Neural progenitor cell (in vitro differentiated cells): ENCODE data around the gene CBR3. TPM values are rescaled to one million over a fixed set of nuclear protein-coding genes. Genes with fewer than 3 reads are reported as not detected.

ENCODE experiments used
- DNase-seq: peaks from one replicate; pipeline ENCODE4 v3.0.0-alpha.2; 2016; ENCODE audit warnings: low spot score
- H2AFZ ChIP-seq: fragments of 200-600 bp; sonication (generic); replicated peaks from 2 replicates; pipeline ENCODE4 v1.6.1; 2016; ENCODE audit warnings: antibody characterized with exemption
- H3F3A ChIP-seq: fragments of 200-600 bp; sonication (generic); 2 replicates; pipeline ENCODE4 v1.6.1; 2016; ENCODE audit warnings: antibody characterized with exemption, low read depth
- H3K27ac ChIP-seq: fragments of 200-600 bp; sonication (generic); 2 replicates; pipeline ENCODE4 v1.5.1; 2016; ENCODE audit warnings: mild to moderate bottlenecking
- H3K27me3 ChIP-seq: fragments of 200-600 bp; sonication (generic); 2 replicates; pipeline ENCODE4 v1.6.1; 2016; ENCODE audit warnings: mild to moderate bottlenecking, moderate library complexity
- H3K36me3 ChIP-seq: fragments of 200-600 bp; sonication (generic); 2 replicates; pipeline ENCODE4 v1.5.1; 2016
- H3K4me1 ChIP-seq: fragments of 200-600 bp; sonication (generic); 2 replicates; pipeline ENCODE4 v1.6.1; 2016; ENCODE audit warnings: mixed run types
- H3K4me2 ChIP-seq: fragments of 200-600 bp; sonication (generic); 2 replicates; pipeline ENCODE4 v1.6.1; 2016
- H3K4me3 ChIP-seq: fragments of 200-600 bp; sonication (generic); 2 replicates; pipeline ENCODE4 v1.5.1; 2016
- H3K79me2 ChIP-seq: fragments of 200-600 bp; sonication (generic); 2 replicates; pipeline ENCODE4 v1.6.1; 2016; ENCODE audit warnings: low read depth
- H3K9ac ChIP-seq: fragments of 200-600 bp; sonication (generic); 2 replicates; pipeline ENCODE4 v1.6.1; 2016
- H3K9me3 ChIP-seq: fragments of 200-600 bp; sonication (generic); 2 replicates; pipeline ENCODE4 v1.5.1; 2016; ENCODE audit warnings: low read depth
- H4K20me1 ChIP-seq: fragments of 200-600 bp; sonication (generic); 2 replicates; pipeline ENCODE4 v1.6.1; 2016; ENCODE audit warnings: low read depth
- H3K27ac Mint-ChIP-seq: 3 replicates; pipeline ENCODE4 v1.8.0; 2021; ENCODE audit warnings: mixed read lengths
- H3K27me3 Mint-ChIP-seq: 2 replicates; pipeline ENCODE4 v1.8.0; 2022; ENCODE audit warnings: low read depth, mild to moderate bottlenecking, inconsistent platforms, moderate library complexity, mixed read lengths; ENCODE audit not compliant: insufficient read depth
- H3K36me3 Mint-ChIP-seq: 3 replicates; pipeline ENCODE4 v1.8.0; 2021; ENCODE audit warnings: mixed read lengths
- H3K4me1 Mint-ChIP-seq: 3 replicates; pipeline ENCODE4 v1.8.0; 2021; ENCODE audit warnings: mixed read lengths
- H3K4me3 Mint-ChIP-seq: 3 replicates; pipeline ENCODE4 v1.8.0; 2021; ENCODE audit warnings: mild to moderate bottlenecking, moderate library complexity, mixed read lengths
- H3K9me3 Mint-ChIP-seq: 3 replicates; pipeline ENCODE4 v1.8.0; 2020; ENCODE audit warnings: mixed read lengths
- CTCF ChIP-seq: fragments of 200-600 bp; sonication (generic); IDR thresholded peaks from 2 replicates; pipeline ENCODE4 v1.5.1; 2017; ENCODE audit warnings: antibody characterized with exemption, mild to moderate bottlenecking
- EZH2 ChIP-seq: fragments of 200-600 bp; sonication (generic); IDR thresholded peaks from 2 replicates; pipeline ENCODE4 v1.6.1; 2017; ENCODE audit warnings: antibody characterized with exemption, mild to moderate bottlenecking, moderate library complexity
- EZH2phosphoT487 ChIP-seq: fragments of 200-600 bp; sonication (generic); IDR thresholded peaks from 2 replicates; pipeline ENCODE4 v1.6.1; 2017; ENCODE audit warnings: antibody characterized with exemption
- total RNA-seq: library from RNA; depleted of rRNA; stranded (reverse); fragments of >200 nt; gene quantifications from 2 replicates; pipeline ENCODE4 v1.2.3, GENCODE V29; 2015; ENCODE audit warnings: low replicate concordance

Gene CBR3
- total RNA-seq, 1 donor from 2014 or later: not detected

GRCh38 chr21:36179145-36179544 is 44.3 kb downstream of the CBR3 start:
- Histone ChIP-seq H3K9me3 (no peaks in the 10 kb centered on the region), H3K9ac (no peak overlapping the region), H3K4me2 (no peak overlapping the region), H3K27ac (no peak overlapping the region), H3K36me3 (no peaks in the 10 kb centered on the region), H3K4me3 (no peak overlapping the region), H3F3A (no peaks in the 10 kb centered on the region), H3K79me2 (no peaks in the 10 kb centered on the region), H4K20me1 (no peaks in the 10 kb centered on the region), H3K27me3 (no peaks in the 10 kb centered on the region), H2AFZ (no peak overlapping the region), H3K4me1 (no peaks in the 10 kb centered on the region)
- H3K27ac Mint-ChIP-seq: no peak overlapping the region
- no peak for DNase-seq
- no peak overlapping the region for H3K4me3 Mint-ChIP-seq
- H3K9me3 Mint-ChIP-seq: no peaks in the 10 kb centered on the region
- peaks cover 3% of the 10 kb centered on the region for H3K36me3 Mint-ChIP-seq
- H3K4me1 Mint-ChIP-seq: no peaks in the 10 kb centered on the region
- H3K27me3 Mint-ChIP-seq: no peaks in the 10 kb centered on the region
- no peak for TF ChIP-seq CTCF
- no peak for TF ChIP-seq EZH2
- TF ChIP-seq EZH2phosphoT487: no peak

GRCh38 chr21:36180963-36181362 is 46.1 kb downstream of the CBR3 start:
- no peaks in the 10 kb centered on the region for H3K36me3 ChIP-seq
- H4K20me1 ChIP-seq: no peaks in the 10 kb centered on the region
- H3K4me1 ChIP-seq: no peaks in the 10 kb centered on the region
- Mint-ChIP-seq H3K27me3 (no peaks in the 10 kb centered on the region), H3K36me3 (peaks cover 3% of the 10 kb centered on the region), H3K4me1 (no peaks in the 10 kb centered on the region), H3K27ac (no peak overlapping the region), H3K9me3 (no peaks in the 10 kb centered on the region), H3K4me3 (no peak overlapping the region)
- H3K27me3 ChIP-seq: no peaks in the 10 kb centered on the region
- no peaks in the 10 kb centered on the region for H3K9me3 ChIP-seq
- H2AFZ ChIP-seq: no peak overlapping the region
- no peak overlapping the region for H3K27ac ChIP-seq
- no peak overlapping the region for H3K4me2 ChIP-seq
- H3K4me3 ChIP-seq: no peak overlapping the region
- DNase-seq: no peak
- no peaks in the 10 kb centered on the region for H3F3A ChIP-seq
- TF ChIP-seq EZH2phosphoT487: no peak
- no peak for TF ChIP-seq EZH2
- no peak for TF ChIP-seq CTCF
- no peak overlapping the region for H3K9ac ChIP-seq
- H3K79me2 ChIP-seq: no peaks in the 10 kb centered on the region

GRCh38 chr21:36183144-36183795 is 48.4 kb downstream of the CBR3 start:
- H3K4me2 ChIP-seq: no peak overlapping the region
- no peaks in the 10 kb centered on the region for H3K27me3 ChIP-seq
- H3K4me3 ChIP-seq: no peak overlapping the region
- H3K27ac ChIP-seq: no peak overlapping the region
- no peaks in the 10 kb centered on the region for H3K36me3 ChIP-seq
- H3K9ac ChIP-seq: no peak overlapping the region
- DNase-seq: no peak
- Mint-ChIP-seq H3K9me3 (no peaks in the 10 kb centered on the region), H3K4me3 (no peak overlapping the region), H3K27ac (no peak overlapping the region), H3K4me1 (peaks cover 1% of the 10 kb centered on the region), H3K36me3 (peaks cover 3% of the 10 kb centered on the region), H3K27me3 (no peaks in the 10 kb centered on the region)
- no peak overlapping the region for H2AFZ ChIP-seq
- H4K20me1 ChIP-seq: peaks cover 4% of the 10 kb centered on the region
- H3F3A ChIP-seq: no peaks in the 10 kb centered on the region
- no peaks in the 10 kb centered on the region for H3K79me2 ChIP-seq
- no peak for TF ChIP-seq CTCF
- TF ChIP-seq EZH2: no peak
- no peak for TF ChIP-seq EZH2phosphoT487
- H3K9me3 ChIP-seq: no peaks in the 10 kb centered on the region
- H3K4me1 ChIP-seq: no peaks in the 10 kb centered on the region
